Measurements from ENCODE around the gene LAMTOR2. TPM values are rescaled to one million over a fixed set of nuclear protein-coding genes. Genes with fewer than 3 reads are reported as not detected.

LAMTOR2 gene
- total RNA-seq, 1 experiment from 2014 or later, result 60.2 TPM

- BruUV-seq (replicated peaks), result no TSS peak
- Histone ChIP-seq H3K9me3 (ENCODE audit: control insufficient read depth in 1 of 2, insufficient read depth in 1 of 2, low read depth in 1 of 2, low read length in 2 of 2) (no peaks in the 10 kb centered on the region), H4K20me1 (ENCODE audit: insufficient read depth) (no peaks in the 10 kb centered on the region), H3K27ac (ENCODE audit: low read depth, low read length) (no peak overlapping the region), H3K27me3 (ENCODE audit: insufficient read depth, low read length) (no peaks in the 10 kb centered on the region), H3K4me3 (replicated peaks in 1 of 2; ENCODE audit: low read depth in 1 of 2, low read length in 2 of 2) (peak overlapping the region; percentile 79), H3K9ac (ENCODE audit: low read length) (peak overlapping the region; percentile 68; the same call in 1 of the 2 replicates), H3K9me2 (ENCODE audit: insufficient read depth) (no peaks in the 10 kb centered on the region), H3K79me2 (ENCODE audit: insufficient read depth, low read length) (peaks cover 20% of the 10 kb centered on the region), H2AFZ (ENCODE audit: low read depth, low read length, poor library complexity, severe bottlenecking) (peak overlapping the region; percentile 16), H3K4me2 (ENCODE audit: low read length) (peak overlapping the region; percentile 92), H3K4me1 (ENCODE audit: control insufficient read depth in 1 of 2, insufficient read depth in 2 of 2, low read length in 2 of 2) (peaks cover 6 to 15% of the 10 kb centered on the region in 2 experiments; a peak in 3 of 4 replicates), H3K36me3 (ENCODE audit: control insufficient read depth in 1 of 2, insufficient read depth in 2 of 2, low read length in 2 of 2) (peaks cover 5 to 20% of the 10 kb centered on the region in 2 experiments; a peak in 3 of 4 replicates)
- intact Hi-C loops (cut with micrococcal nuclease), result loop anchor here (2.0 kb wide), 1 partner anchor 34 kb away; the partner anchor contains the start of gene LAMTOR2
- CTCF ChIA-PET, result interaction anchor here (0.7 kb wide), 1 partner anchor 8 kb away, joined by 3 read pairs; no protein-coding TSS in a partner anchor
- ATAC-seq (no peak), DNase-seq (ENCODE audit: low read depth, low spot score) (no peak)
- POLR2A ChIA-PET, result interaction anchor here (1.1 kb wide), 1 partner anchor 11 kb away, joined by 4 read pairs; no protein-coding TSS in a partner anchor
- TF ChIP-seq POLR2AphosphoS5 (IDR thresholded peaks at IDR 0.05; ENCODE audit: low read depth, low read length), result no peak
- TF ChIP-seq ELF1 (IDR thresholded peaks at IDR 0.05; ENCODE audit: borderline replicate concordance, low read depth), result no peak
- TF ChIP-seq FOSL1 (IDR thresholded peaks at IDR 0.05; ENCODE audit: low read depth), result no peak
- TF ChIP-seq JUND (IDR thresholded peaks at IDR 0.05), result no peak
- no peak for TF ChIP-seq CBX3 (IDR thresholded peaks at IDR 0.05; ENCODE audit: low read depth)
- no peak for TF ChIP-seq SP1 (IDR thresholded peaks at IDR 0.05; ENCODE audit: low read depth)
- RAD21 ChIA-PET (ENCODE audit: low non-redundant PET in 1 of 2, low total read pairs in 2 of 2, uncharacterized antibody in 2 of 2, unreplicated experiment in 2 of 2), result no interaction called here
Observed at GRCh38 chr1:156021093-156021428, 33.5 kb upstream of the LAMTOR2 start.

GRCh38 chr1:156021954-156022353, 32.6 kb upstream of the LAMTOR2 start:
- Histone ChIP-seq H3K27ac (ENCODE audit: low read depth, low read length) (no peak overlapping the region), H3K27me3 (ENCODE audit: insufficient read depth, low read length) (no peaks in the 10 kb centered on the region), H3K4me2 (ENCODE audit: low read length) (no peak overlapping the region), H3K9me2 (ENCODE audit: insufficient read depth) (no peaks in the 10 kb centered on the region), H3K9ac (ENCODE audit: low read length) (no peak overlapping the region), H2AFZ (ENCODE audit: low read depth, low read length, poor library complexity, severe bottlenecking) (no peak overlapping the region), H3K4me3 (replicated peaks in 1 of 2; ENCODE audit: low read depth in 1 of 2, low read length in 2 of 2) (no peak overlapping the region), H3K79me2 (ENCODE audit: insufficient read depth, low read length) (peaks cover 20% of the 10 kb centered on the region), H4K20me1 (ENCODE audit: insufficient read depth) (no peaks in the 10 kb centered on the region), H3K9me3 (ENCODE audit: control insufficient read depth in 1 of 2, insufficient read depth in 1 of 2, low read depth in 1 of 2, low read length in 2 of 2) (no peaks in the 10 kb centered on the region), H3K36me3 (ENCODE audit: control insufficient read depth in 1 of 2, insufficient read depth in 2 of 2, low read length in 2 of 2) (peaks cover under 1 to 13% of the 10 kb centered on the region in 2 experiments; a peak in 2 of 4 replicates), H3K4me1 (ENCODE audit: control insufficient read depth in 1 of 2, insufficient read depth in 2 of 2, low read length in 2 of 2) (peaks cover 9 to 20% of the 10 kb centered on the region in 2 experiments; a peak in 3 of 4 replicates)
- BruUV-seq (replicated peaks), result no TSS peak
- ChIA-PET RAD21 (ENCODE audit: low non-redundant PET in 1 of 2, low total read pairs in 2 of 2, uncharacterized antibody in 2 of 2, unreplicated experiment in 2 of 2) (no interaction called here), POLR2A (interaction anchor here (1.1 kb wide), 1 partner anchor 10 kb away, joined by 4 read pairs; no protein-coding TSS in a partner anchor), CTCF (no interaction called here)
- intact Hi-C loops (cut with micrococcal nuclease), result loop anchor here (2.0 kb wide), 1 partner anchor 33 kb away; the partner anchor contains the start of gene LAMTOR2
- DNase-seq (ENCODE audit: low read depth, low spot score) (no peak), ATAC-seq (no peak)
- TF ChIP-seq, protein P1, sequence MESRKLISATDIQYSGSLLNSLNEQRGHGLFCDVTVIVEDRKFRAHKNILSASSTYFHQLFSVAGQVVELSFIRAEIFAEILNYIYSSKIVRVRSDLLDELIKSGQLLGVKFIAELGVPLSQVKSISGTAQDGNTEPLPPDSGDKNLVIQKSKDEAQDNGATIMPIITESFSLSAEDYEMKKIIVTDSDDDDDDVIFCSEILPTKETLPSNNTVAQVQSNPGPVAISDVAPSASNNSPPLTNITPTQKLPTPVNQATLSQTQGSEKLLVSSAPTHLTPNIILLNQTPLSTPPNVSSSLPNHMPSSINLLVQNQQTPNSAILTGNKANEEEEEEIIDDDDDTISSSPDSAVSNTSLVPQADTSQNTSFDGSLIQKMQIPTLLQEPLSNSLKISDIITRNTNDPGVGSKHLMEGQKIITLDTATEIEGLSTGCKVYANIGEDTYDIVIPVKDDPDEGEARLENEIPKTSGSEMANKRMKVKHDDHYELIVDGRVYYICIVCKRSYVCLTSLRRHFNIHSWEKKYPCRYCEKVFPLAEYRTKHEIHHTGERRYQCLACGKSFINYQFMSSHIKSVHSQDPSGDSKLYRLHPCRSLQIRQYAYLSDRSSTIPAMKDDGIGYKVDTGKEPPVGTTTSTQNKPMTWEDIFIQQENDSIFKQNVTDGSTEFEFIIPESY (IDR thresholded peaks at IDR 0.05; ENCODE audit: extremely low read depth, insufficient replicate concordance, low read length), result no peak
- TF ChIP-seq ZNF274 (IDR thresholded peaks at IDR 0.05; ENCODE audit: low read depth, low read length) (no peak), EGR1 (IDR thresholded peaks at IDR 0.05; ENCODE audit: low read depth) (no peak), CBX3 (IDR thresholded peaks at IDR 0.05; ENCODE audit: low read depth) (no peak), POLR2A (IDR thresholded peaks at IDR 0.05; ENCODE audit: borderline replicate concordance, extremely low read depth, insufficient read depth, insufficient read length) (no peak), MAX (IDR thresholded peaks at IDR 0.05) (no peak), CEBPB (IDR thresholded peaks at IDR 0.05; ENCODE audit: low read depth) (no peak), JUND (IDR thresholded peaks at IDR 0.05) (no peak)

All from HCT116 (cell line).